HG03135 (cell line): ENCODE measurements around the gene CD48.
A peak's percentile ranks its signal among the peaks of the same experiment; 100 is the strongest.

Experiments
- ATAC-seq: cut with Tn5 transposase; IDR thresholded peaks from one replicate; pipeline ENCODE4 v1.9.1; 2021; ENCODE audit warnings: mild to moderate bottlenecking, moderate library complexity; ENCODE audit not compliant: unreplicated experiment

Gene CD48

GRCh38 chr1:160680399-160680798 lies 31.2 kb downstream of the CD48 start:
- ATAC-seq, result no peak

- no peak for ATAC-seq
Measured at GRCh38 chr1:160679893-160680292, 31.7 kb downstream of the CD48 start.

- ATAC-seq, result no peak
Measured at GRCh38 chr1:160676869-160677597, 34.6 kb downstream of the CD48 start.

- no peak for ATAC-seq
Measured at GRCh38 chr1:160675641-160676410, 35.8 kb downstream of the CD48 start.

GRCh38 chr1:160674415-160674814 lies 37.2 kb downstream of the CD48 start:
- no peak for ATAC-seq

- ATAC-seq, result no peak
Measured at GRCh38 chr1:160672789-160673695, 38.6 kb downstream of the CD48 start.

- ATAC-seq, result no peak
Measured at GRCh38 chr1:160671603-160672517, 39.8 kb downstream of the CD48 start.

- no peak for ATAC-seq
Measured at GRCh38 chr1:160670701-160671100, 40.9 kb downstream of the CD48 start.

GRCh38 chr1:160669802-160670201 lies 41.8 kb downstream of the CD48 start:
- ATAC-seq, result no peak

- no peak for ATAC-seq
Measured at GRCh38 chr1:160669276-160669675, 42.3 kb downstream of the CD48 start.

- no peak for ATAC-seq
Measured at GRCh38 chr1:160667896-160668295, 43.7 kb downstream of the CD48 start.

- ATAC-seq, result no peak
Measured at GRCh38 chr1:160666079-160666442, 45.6 kb downstream of the CD48 start.

GRCh38 chr1:160665330-160666078 lies 46.1 kb downstream of the CD48 start:
- no peak for ATAC-seq

GRCh38 chr1:160664573-160665051 lies 47.0 kb downstream of the CD48 start:
- peak; percentile 69 for ATAC-seq

- no peak for ATAC-seq
Measured at GRCh38 chr1:160662910-160663309, 48.7 kb downstream of the CD48 start.

- ATAC-seq, result no peak
Measured at GRCh38 chr1:160659566-160659965, 52.1 kb downstream of the CD48 start.

- no peak for ATAC-seq
Measured at GRCh38 chr1:160658814-160659193, 52.8 kb downstream of the CD48 start.

- ATAC-seq, result no peak
Measured at GRCh38 chr1:160658162-160658813, 53.3 kb downstream of the CD48 start.

GRCh38 chr1:160657250-160657781 lies 54.3 kb downstream of the CD48 start:
- no peak for ATAC-seq
